ENCODE measurements around the gene GRM5.
"Not testable (repeated sequence)": the region's sequence is repeated elsewhere in the genome, so short reads cannot be mapped to it uniquely, and the experiment has no call there.

The GRM5 gene

GRCh38 chr11:88972210-88972609 lies 93.6 kb downstream of the GRM5 start:
- no peak for DNase-seq (ENCODE audit: low spot score)

- not testable (repeated sequence) for DNase-seq (ENCODE audit: low spot score)
Measured at GRCh38 chr11:88961621-88962020, 104.2 kb downstream of the GRM5 start.

- not testable (repeated sequence) for DNase-seq (ENCODE audit: low spot score)
Measured at GRCh38 chr11:88959857-88960256, 105.9 kb downstream of the GRM5 start.

- DNase-seq (ENCODE audit: low spot score), result no peak
Measured at GRCh38 chr11:88950975-88951374, 114.8 kb downstream of the GRM5 start.

GRCh38 chr11:88948908-88949307 lies 116.9 kb downstream of the GRM5 start:
- not testable (repeated sequence) for DNase-seq (ENCODE audit: low spot score)

GRCh38 chr11:88947843-88948572 lies 117.8 kb downstream of the GRM5 start:
- DNase-seq (ENCODE audit: low spot score), result not testable (repeated sequence)

GRCh38 chr11:88929665-88930064 lies 136.1 kb downstream of the GRM5 start:
- DNase-seq (ENCODE audit: low spot score), result not testable (repeated sequence)

- DNase-seq (ENCODE audit: low spot score), result not testable (repeated sequence)
Measured at GRCh38 chr11:88917065-88917464, 148.7 kb downstream of the GRM5 start.

GRCh38 chr11:88909500-88909899 lies 156.3 kb downstream of the GRM5 start:
- DNase-seq (ENCODE audit: low spot score), result no peak

GRCh38 chr11:88901436-88901835 lies 164.3 kb downstream of the GRM5 start:
- not testable (repeated sequence) for DNase-seq (ENCODE audit: low spot score)

- not testable (repeated sequence) for DNase-seq (ENCODE audit: low spot score)
Measured at GRCh38 chr11:88888855-88889254, 176.9 kb downstream of the GRM5 start.

- peak; percentile 37 for DNase-seq (ENCODE audit: low spot score)
Measured at GRCh38 chr11:88886796-88887195, 179.0 kb downstream of the GRM5 start.

GRCh38 chr11:88882800-88883199 lies 183.0 kb downstream of the GRM5 start:
- DNase-seq (ENCODE audit: low spot score), result not testable (repeated sequence)

- DNase-seq (ENCODE audit: low spot score), result no peak
Measured at GRCh38 chr11:88861618-88862017, 204.2 kb downstream of the GRM5 start.

GRCh38 chr11:88860431-88860830 lies 205.4 kb downstream of the GRM5 start:
- not testable (repeated sequence) for DNase-seq (ENCODE audit: low spot score)

GRCh38 chr11:88853963-88854362 lies 211.8 kb downstream of the GRM5 start:
- DNase-seq (ENCODE audit: low spot score), result not testable (repeated sequence)

- DNase-seq (ENCODE audit: low spot score), result not testable (repeated sequence)
Measured at GRCh38 chr11:88851547-88851946, 214.2 kb downstream of the GRM5 start.

- not testable (repeated sequence) for DNase-seq (ENCODE audit: low spot score)
Measured at GRCh38 chr11:88849773-88850172, 216.0 kb downstream of the GRM5 start.

GRCh38 chr11:88849368-88849767 lies 216.4 kb downstream of the GRM5 start:
- DNase-seq (ENCODE audit: low spot score), result no peak

- DNase-seq (ENCODE audit: low spot score), result not testable (repeated sequence)
Measured at GRCh38 chr11:88846266-88846665, 219.5 kb downstream of the GRM5 start.

GRCh38 chr11:88844941-88845340 lies 220.8 kb downstream of the GRM5 start:
- not testable (repeated sequence) for DNase-seq (ENCODE audit: low spot score)

GRCh38 chr11:88843766-88844426 lies 221.9 kb downstream of the GRM5 start:
- DNase-seq (ENCODE audit: low spot score), result not testable (repeated sequence)

- DNase-seq (ENCODE audit: low spot score), result peak; percentile 28
Measured at GRCh38 chr11:88838139-88838538, 227.6 kb downstream of the GRM5 start.

Measured in COLO829 (cell line).